Lung (tissue), 12 donors: Measurements from ENCODE around the gene MROH2B. TPM values are rescaled to one million over a fixed set of nuclear protein-coding genes. Genes with fewer than 3 reads are reported as not detected.

Experiments used
- ATAC-seq: fragments of 200-7000 bp; cut with Tn5 transposase; one replicate; pipeline ENCODE4 v1.9.1; 2020; ENCODE audit warnings: moderate number of reproducible peaks; ENCODE audit not compliant: insufficient read depth, low FRiP score
- DNase-seq, 3 donors: peaks; one replicate each; pipeline ENCODE4 v3.0.0-alpha.2; 2013 to 2017
- H3K27ac ChIP-seq, 2 donors: one replicate each; pipeline ENCODE4 v1.5.1; 2013; ENCODE audit warnings: mild to moderate bottlenecking in 2 of 2, moderate library complexity in 2 of 2, control low read depth in 1 of 2, inconsistent platforms in 1 of 2, low read depth in 1 of 2, low read length in 1 of 2
- H3K27me3 ChIP-seq, 3 donors: one replicate each; pipeline ENCODE4 v1.5.1; 2013; ENCODE audit warnings: low read length in 2 of 3; ENCODE audit not compliant: control insufficient read depth in 3 of 3, insufficient read depth in 3 of 3
- H3K36me3 ChIP-seq, 4 donors: one replicate each; pipeline ENCODE4 v1.5.1; 2013; ENCODE audit warnings: low read length in 4 of 4, mild to moderate bottlenecking in 1 of 4, moderate library complexity in 1 of 4; ENCODE audit not compliant: control insufficient read depth in 4 of 4, insufficient read depth in 4 of 4
- H3K4me1 ChIP-seq, 5 donors: one replicate each; pipeline ENCODE4 v1.5.1; 2013; ENCODE audit warnings: low read length in 5 of 5, mild to moderate bottlenecking in 2 of 5, moderate library complexity in 1 of 5; ENCODE audit not compliant: control insufficient read depth in 5 of 5, insufficient read depth in 5 of 5
- H3K4me3 ChIP-seq: one replicate; pipeline ENCODE4 v1.5.1; 2013; ENCODE audit warnings: mild to moderate bottlenecking, control low read depth, moderate library complexity
- H3K9ac ChIP-seq, 2 donors: one replicate each; pipeline ENCODE4 v1.5.1; 2013; ENCODE audit warnings: low read length in 2 of 2, control low read depth in 1 of 2; ENCODE audit not compliant: insufficient read depth in 1 of 2
- H3K9me3 ChIP-seq, 4 donors: one replicate each; pipeline ENCODE4 v1.5.1; 2013; ENCODE audit warnings: low read length in 3 of 4, mild to moderate bottlenecking in 1 of 4, moderate library complexity in 1 of 4; ENCODE audit not compliant: control insufficient read depth in 4 of 4, insufficient read depth in 3 of 4
- CTCF ChIP-seq: IDR thresholded peaks from 2 replicates; pipeline ENCODE4 v1.5.1; 2012; ENCODE audit warnings: mild to moderate bottlenecking; ENCODE audit errors: control extremely low read depth, extremely low read depth
- WGBS, 2 donors: extraction: QIAGEN DNeasy Blood & Tissue Kit; methylation state at CpG; one replicate each; pipeline ENCODE4 v1.1.7; 2013; 5-methylcytosine and 5-hydroxymethylcytosine counted together
- polyA plus RNA-seq, 2 donors: library from polyadenylated mRNA; stranded (reverse); fragments of 200-250 nt; gene quantifications; one replicate each; pipeline ENCODE4 v1.2.1, GENCODE V29; 2013
- total RNA-seq, 2 donors: library from RNA; depleted of rRNA in 1 of 2; stranded (reverse); fragments of >200 nt in 1 of 2; gene quantifications; one replicate each; pipeline ENCODE4 v1.2.1, GENCODE V29; 2014 to 2021
- donor health status: control.
- donor health status: control.
- donor health status: Bipolar disorder and iron deficiency.
- donor health status: healthy.
- donor health status: DM: yes; HTN: yes; CAD: no.

The MROH2B gene
- total and polyA plus RNA-seq, 4 donors = not detected

GRCh38 chr5:41012318-41012717 is 58.8 kb downstream of the MROH2B start:
- H3K36me3 ChIP-seq = no peaks in the 10 kb centered on the region
- H3K9me3 ChIP-seq = no peaks in the 10 kb centered on the region
- no peaks in the 10 kb centered on the region for H3K27me3 ChIP-seq
- ATAC-seq = peak; percentile 39
- H3K4me1 ChIP-seq = no peaks in the 10 kb centered on the region
- TF ChIP-seq CTCF = no peak
- 63 to 73% methylated on average over 4 of the region's 4 CpGs for WGBS, 2 donors
- no peak for DNase-seq
- H3K4me3 ChIP-seq = no peak overlapping the region
- H3K9ac ChIP-seq = no peak overlapping the region
- no peak overlapping the region for H3K27ac ChIP-seq

- no peak for ATAC-seq
These were observed 60.6 kb downstream of the MROH2B start for GRCh38 chr5:41010572-41010971.

GRCh38 chr5:41009232-41009631 is 61.9 kb downstream of the MROH2B start:
- Histone ChIP-seq H3K9ac (no peak overlapping the region), H3K4me3 (no peak overlapping the region), H3K36me3 (no peaks in the 10 kb centered on the region), H3K4me1 (no peaks in the 10 kb centered on the region), H3K27ac (no peak overlapping the region), H3K27me3 (no peaks in the 10 kb centered on the region), H3K9me3 (no peaks in the 10 kb centered on the region)
- DNase-seq = no peak
- 83 to 85% methylated on average over 4 of the region's 4 CpGs for WGBS, 2 donors
- ATAC-seq = no peak
- TF ChIP-seq CTCF = no peak

More at GRCh38 chr5:41010572-41010971, 60.6 kb downstream of the MROH2B start:
- no peak for TF ChIP-seq CTCF
- Histone ChIP-seq H3K36me3 (no peaks in the 10 kb centered on the region), H3K4me3 (no peak overlapping the region), H3K27me3 (no peaks in the 10 kb centered on the region), H3K4me1 (no peaks in the 10 kb centered on the region), H3K9ac (no peak overlapping the region), H3K9me3 (no peaks in the 10 kb centered on the region), H3K27ac (no peak overlapping the region)
- WGBS, 2 donors = 96 to 97% methylated on average over 6 of the region's 6 CpGs
- no peak for DNase-seq

- no peaks in the 10 kb centered on the region for H3K27me3 ChIP-seq
- no peaks in the 10 kb centered on the region for H3K4me1 ChIP-seq
- H3K4me3 ChIP-seq = no peak overlapping the region
- no peaks in the 10 kb centered on the region for H3K9me3 ChIP-seq
- H3K27ac ChIP-seq = no peak overlapping the region
- DNase-seq (no peak), ATAC-seq (no peak)
- TF ChIP-seq CTCF = no peak
- WGBS, 2 donors = 88 to 91% methylated on average over 7 of the region's 7 CpGs
- no peak overlapping the region for H3K9ac ChIP-seq
- H3K36me3 ChIP-seq = no peaks in the 10 kb centered on the region
These were observed 66.2 kb downstream of the MROH2B start for GRCh38 chr5:41004931-41005330.
